CD1c-positive myeloid dendritic cell (primary cell): ENCODE data around the gene CLOCK.

Experiments used
- DNase-seq: peaks from one replicate; pipeline ENCODE4 v3.0.0-alpha.2; 2016; ENCODE audit errors: extremely low spot score

CLOCK gene

GRCh38 chr4:55475394-55476243 is 71.1 kb downstream of the CLOCK start:
- no peak for DNase-seq

DNA sequence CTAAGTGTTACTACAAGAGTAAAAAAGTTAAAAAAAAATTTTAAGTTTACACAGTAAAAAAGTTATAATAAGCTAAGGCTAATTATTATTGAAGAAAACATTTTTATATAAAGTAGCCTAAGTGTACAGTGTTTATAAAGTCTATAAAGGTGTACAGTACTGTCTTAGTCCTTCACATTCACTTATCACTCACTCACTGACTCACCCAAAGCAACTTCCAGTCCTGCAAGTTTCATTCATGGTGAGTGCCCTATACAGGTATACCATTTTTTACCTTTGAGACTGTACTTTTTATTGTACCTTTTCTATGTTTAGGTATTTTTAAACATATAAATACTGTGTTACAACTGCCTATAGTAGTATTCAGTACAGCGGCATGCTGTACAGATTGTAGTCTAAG is 76.7 kb downstream of the CLOCK start:
- no peak for DNase-seq

DNA sequence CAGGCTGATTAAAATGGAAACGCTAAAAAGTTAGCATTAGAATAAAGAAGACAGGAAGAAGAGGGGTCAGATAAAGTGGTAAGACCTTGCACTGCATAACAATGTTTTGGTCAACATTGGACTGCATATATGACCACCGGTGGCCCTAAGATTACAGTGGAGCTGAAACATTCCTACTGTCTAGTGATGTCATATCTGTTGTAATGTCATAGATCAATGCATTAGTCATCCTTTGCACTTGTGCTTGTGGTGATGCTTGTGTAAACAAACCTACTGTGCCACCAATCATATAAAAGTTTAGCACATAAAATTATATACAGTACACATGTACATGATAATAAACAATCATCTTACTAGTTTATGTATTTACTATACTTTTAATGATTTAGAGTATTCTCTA is 78.0 kb downstream of the CLOCK start:
- DNase-seq = no peak

GRCh38 chr4:55466001-55466400 is 80.7 kb downstream of the CLOCK start:
- DNase-seq = peak; percentile 45

DNA sequence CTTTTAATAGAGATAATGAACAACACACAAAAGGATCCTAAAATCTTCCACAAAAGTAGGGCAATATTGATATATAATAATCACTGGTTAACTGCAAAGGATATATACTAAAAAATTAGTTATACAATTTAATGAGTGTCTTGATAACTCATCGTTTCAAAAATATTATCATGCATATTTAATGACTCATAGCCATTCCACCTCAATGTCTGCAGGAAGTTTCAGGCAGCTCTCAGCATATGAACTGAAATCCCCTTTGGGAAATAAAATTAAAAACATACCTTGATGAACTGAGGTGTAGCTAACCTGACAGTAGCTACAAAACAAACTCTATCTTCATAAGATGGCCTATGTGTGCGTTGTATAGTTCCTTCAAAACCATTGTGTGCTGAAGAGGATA is 88.1 kb downstream of the CLOCK start:
- DNase-seq = no peak

GRCh38 chr4:55458164-55458563 is 88.5 kb downstream of the CLOCK start:
- no peak for DNase-seq

DNA sequence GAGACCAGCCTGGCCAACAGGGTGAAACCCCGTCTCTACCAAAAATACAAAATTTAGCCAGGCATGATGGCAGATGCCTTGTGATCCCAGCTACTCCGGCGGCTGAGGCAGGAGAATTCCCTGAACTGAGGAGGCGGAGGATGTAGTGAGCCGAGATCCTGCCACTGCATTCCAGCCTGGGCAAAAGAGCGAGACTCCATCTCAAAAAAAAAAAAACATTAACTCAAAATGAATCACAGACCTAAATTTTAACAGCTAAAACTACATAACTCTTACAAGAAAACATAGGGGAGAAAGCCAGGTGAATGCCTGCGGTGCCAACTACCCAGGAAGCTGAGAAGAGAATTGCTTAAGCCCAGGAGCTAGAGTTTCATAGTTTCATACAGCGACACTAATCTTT is 96.1 kb downstream of the CLOCK start:
- DNase-seq = no peak

GRCh38 chr4:55447831-55448230 is 98.9 kb downstream of the CLOCK start:
- no peak for DNase-seq

DNA sequence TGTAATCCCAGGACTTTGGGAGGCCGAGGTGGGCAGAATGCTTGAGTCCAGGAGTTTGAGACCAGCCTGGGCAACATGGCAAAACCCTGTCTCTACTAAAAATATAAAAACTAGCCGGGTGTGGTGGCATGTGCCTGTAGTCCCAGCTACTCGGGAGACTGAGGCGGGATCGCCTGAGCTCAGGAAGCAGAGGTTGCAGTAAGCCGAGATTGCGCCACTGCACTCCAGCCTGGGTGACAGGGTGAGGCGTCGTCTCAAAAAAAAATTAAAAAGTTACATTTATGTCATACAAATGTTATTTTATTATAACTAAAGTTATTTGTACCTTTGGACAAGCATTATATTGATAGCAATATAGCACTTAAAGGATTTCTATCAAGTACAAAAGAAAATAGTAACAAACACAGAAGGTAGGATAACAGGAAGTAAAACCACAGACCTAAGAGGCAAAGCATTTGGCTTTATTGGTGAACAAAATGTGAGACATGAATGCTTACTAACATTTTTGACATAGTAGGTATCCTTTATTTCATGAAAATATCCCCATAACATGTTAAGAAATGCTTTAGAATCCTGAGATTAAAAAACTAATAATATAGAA is 99.5 kb downstream of the CLOCK start:
- no peak for DNase-seq

DNA sequence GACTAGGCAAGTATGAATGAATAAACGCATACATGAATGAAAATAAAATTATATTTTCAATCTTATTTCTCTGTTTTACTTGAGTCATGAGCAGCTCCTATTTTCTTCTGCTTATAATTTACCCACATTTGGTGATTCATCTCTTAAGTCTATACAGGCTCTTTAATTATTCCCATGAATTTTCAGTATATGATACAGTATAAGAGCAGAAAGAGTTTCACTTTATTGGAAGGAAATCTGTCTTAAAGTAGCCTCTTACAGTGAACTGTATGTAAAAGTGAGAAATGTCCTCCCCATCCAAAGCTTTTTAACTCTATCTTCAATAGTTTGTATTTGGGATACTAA is 100.2 kb downstream of the CLOCK start:
- DNase-seq = no peak

GRCh38 chr4:55445921-55446577 is 100.7 kb downstream of the CLOCK start:
- DNase-seq = no peak

GRCh38 chr4:55444827-55445226 is 101.9 kb downstream of the CLOCK start:
- no peak for DNase-seq

DNA sequence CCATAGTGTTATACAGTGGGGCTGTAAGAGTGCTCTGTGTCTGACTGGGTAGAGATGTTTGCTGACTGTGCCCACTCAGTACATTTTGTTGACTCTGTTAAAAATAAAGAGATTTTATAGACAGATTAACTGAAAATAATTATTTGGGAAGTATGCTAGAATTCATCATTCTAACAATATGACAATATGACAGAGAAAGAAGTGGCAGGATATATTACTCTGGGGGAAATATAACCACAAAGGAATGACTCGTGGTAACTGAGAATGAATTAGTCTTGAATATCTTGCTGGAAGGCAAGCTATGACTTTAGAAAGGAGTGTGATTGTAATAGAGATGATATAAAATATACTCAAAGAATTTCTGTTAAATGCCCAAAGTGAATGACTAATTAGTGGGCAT is 104.2 kb downstream of the CLOCK start:
- no peak for DNase-seq

GRCh38 chr4:55440786-55441185 is 105.9 kb downstream of the CLOCK start:
- DNase-seq = no peak

DNA sequence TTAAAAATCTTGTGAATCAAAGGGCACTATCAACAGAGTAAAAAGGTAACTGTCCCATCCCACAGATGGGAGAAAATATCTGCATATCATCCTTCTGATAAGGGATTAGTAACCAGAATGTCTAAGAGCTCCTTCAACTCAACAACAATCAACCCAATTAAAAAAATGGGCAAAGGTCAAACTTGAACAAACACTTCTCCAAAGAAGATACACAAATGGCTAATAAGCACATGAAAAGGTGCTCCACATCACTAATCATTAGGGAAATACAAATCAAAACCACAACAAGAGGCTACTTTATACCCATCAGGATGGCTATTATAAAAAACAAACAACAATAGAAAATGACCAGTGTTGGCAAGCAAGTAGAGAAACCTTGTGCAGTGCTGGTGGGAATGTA is 107.7 kb downstream of the CLOCK start:
- DNase-seq = no peak

GRCh38 chr4:55438314-55438713 is 108.4 kb downstream of the CLOCK start:
- DNase-seq = no peak

DNA sequence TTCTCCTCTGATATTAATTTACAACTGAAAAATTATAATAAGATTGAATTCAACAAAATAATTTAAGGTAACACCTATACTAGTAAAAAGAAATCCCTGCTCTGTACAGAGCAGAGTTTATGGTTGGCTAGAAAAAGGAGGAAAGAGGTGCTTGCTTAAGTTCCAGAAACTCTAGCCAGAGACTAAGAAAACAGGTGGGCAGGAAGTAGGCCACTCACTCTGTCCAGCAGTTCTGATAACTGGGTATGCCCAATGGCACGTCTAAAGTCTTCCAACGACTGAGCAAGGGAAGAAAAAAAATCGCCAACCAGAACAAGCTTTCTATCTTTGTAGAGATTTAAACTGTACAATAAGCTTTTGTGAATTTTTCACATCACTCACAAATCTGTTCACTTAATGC is 108.9 kb downstream of the CLOCK start:
- DNase-seq = no peak

DNA sequence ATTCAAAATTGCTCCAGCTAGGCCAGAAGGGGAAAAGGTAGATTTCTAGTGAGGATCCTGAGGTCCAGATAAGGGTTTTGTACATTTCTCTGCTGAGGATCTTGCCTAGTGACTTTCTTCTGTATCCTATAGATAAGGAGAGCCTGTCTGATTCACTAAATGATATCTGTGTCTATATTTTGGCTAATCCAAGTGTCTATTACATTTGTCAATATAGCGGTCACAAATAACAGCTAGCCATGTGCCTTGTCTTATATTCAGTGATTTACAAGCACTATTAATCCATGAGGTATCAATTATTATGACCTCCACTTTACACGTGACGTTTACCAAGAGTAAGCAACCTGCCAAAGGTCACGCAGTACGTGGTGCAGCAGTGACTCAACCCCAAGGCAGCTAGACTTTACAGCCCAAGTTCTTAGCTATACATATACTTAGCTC is 109.3 kb downstream of the CLOCK start:
- DNase-seq = no peak

- DNase-seq = no peak
Measured at GRCh38 chr4:55435141-55435841, 111.4 kb downstream of the CLOCK start.

GRCh38 chr4:55431710-55432336 is 114.9 kb downstream of the CLOCK start:
- no peak for DNase-seq

DNA sequence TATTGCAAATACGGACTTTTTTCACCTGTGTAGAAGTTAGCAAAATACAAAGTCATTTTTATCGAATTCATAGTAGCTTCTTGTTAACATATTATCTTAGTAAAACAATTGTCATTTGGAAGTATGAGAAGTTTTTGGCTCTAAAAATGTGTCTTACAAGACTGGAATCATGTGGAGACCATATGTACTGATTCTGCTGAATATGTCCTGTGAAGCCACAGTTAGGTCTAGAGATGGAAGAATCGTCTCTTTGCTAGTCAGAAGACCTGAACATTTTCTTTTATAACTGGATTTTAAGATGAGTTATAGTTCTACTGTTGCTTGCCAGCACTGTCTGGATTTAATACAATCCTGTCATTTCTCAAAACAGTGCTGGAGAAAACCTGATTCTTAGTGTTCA is 121.9 kb downstream of the CLOCK start:
- DNase-seq = no peak

- no peak for DNase-seq
Measured at GRCh38 chr4:55416176-55416575, 130.5 kb downstream of the CLOCK start.
